Measurements from ENCODE around the gene FOXE1. TPM values are rescaled to one million over a fixed set of nuclear protein-coding genes. Genes with fewer than 3 reads are reported as not detected.

FOXE1 gene
- total and polyA plus RNA-seq, 12 donors, result 0.78 TPM; not detected in 11

GRCh38 chr9:97848215-97848479 lies 4.9 kb upstream of the FOXE1 start:
- peak overlapping the region in 1 of 4 donors; percentile 21 for H3K4me3 ChIP-seq

DNA sequence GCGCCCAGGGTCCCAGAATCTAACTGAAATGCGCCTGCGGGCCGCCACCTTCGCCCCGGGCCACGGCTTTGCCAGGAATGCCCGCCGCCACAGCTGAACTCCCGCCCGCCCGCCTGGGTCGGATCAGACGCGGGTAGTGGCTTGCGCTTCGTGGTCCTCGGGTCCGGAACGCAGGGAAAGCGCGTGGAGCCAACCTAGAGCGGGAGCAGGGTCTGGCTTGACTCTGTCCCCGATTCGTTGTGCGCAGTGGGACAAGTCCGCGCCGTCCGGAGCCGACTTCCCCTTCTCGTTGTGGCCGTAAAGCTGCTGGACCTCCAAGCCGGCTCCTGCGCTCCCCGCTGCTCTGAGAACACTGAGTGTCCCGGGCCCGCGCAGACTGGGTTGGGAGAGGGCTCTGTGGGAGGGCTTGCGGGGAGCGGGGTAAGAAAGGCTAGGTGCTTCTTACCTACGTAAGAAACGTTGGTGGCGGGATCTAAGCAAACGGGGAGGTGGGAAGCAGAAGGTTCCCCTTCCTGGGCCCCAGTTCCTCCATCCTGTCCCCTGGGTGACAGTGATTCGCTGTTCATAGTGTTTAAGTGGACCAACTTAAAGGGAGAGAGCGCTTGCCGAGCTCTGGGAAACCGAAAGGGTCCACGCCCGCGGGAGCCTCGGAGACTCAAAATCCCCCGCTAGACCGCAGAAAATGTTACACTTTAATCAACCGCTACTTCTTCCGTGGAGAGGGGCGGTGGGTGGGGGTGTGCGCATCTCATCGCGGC lies 4.4 kb upstream of the FOXE1 start:
- TF ChIP-seq POLR2A (IDR thresholded peaks at IDR 0.05), result no peak
- TF ChIP-seq, protein P1, sequence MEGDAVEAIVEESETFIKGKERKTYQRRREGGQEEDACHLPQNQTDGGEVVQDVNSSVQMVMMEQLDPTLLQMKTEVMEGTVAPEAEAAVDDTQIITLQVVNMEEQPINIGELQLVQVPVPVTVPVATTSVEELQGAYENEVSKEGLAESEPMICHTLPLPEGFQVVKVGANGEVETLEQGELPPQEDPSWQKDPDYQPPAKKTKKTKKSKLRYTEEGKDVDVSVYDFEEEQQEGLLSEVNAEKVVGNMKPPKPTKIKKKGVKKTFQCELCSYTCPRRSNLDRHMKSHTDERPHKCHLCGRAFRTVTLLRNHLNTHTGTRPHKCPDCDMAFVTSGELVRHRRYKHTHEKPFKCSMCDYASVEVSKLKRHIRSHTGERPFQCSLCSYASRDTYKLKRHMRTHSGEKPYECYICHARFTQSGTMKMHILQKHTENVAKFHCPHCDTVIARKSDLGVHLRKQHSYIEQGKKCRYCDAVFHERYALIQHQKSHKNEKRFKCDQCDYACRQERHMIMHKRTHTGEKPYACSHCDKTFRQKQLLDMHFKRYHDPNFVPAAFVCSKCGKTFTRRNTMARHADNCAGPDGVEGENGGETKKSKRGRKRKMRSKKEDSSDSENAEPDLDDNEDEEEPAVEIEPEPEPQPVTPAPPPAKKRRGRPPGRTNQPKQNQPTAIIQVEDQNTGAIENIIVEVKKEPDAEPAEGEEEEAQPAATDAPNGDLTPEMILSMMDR (IDR thresholded peaks at IDR 0.05), result no peak
- WGBS, 4 donors, result 3 to 6% (median 5%) methylated on average over 26 to 61 of the region's 61 CpGs
- Histone ChIP-seq H3K27ac (no peak overlapping the region), H3K27me3 (peaks cover 83% of the 10 kb centered on the region), H3K9me3 (replicated peaks in 1 of 3) (no peaks in the 10 kb centered on the region), H3K36me3 (replicated peaks in 1 of 2) (no peaks in the 10 kb centered on the region), H3K4me1 (replicated peaks in 1 of 2) (peaks cover 0 to 14% of the 10 kb centered on the region in 2 donors), H3K4me3 (peak overlapping the region in 1 of 4 donors; percentile 21)
- DNase-seq, result no peak
- intact Hi-C loops (cut with DNase I), result no loop called here

More at GRCh38 chr9:97848215-97848479, 4.9 kb upstream of the FOXE1 start:
- no peak for TF ChIP-seq POLR2A (IDR thresholded peaks at IDR 0.05)
- TF ChIP-seq, protein P1 (IDR thresholded peaks at IDR 0.05), result no peak
- Histone ChIP-seq H3K9me3 (replicated peaks in 1 of 3) (no peaks in the 10 kb centered on the region), H3K4me1 (replicated peaks in 1 of 2) (peaks cover 0 to 8% of the 10 kb centered on the region in 2 donors), H3K36me3 (replicated peaks in 1 of 2) (no peaks in the 10 kb centered on the region), H3K27me3 (peaks cover 78% of the 10 kb centered on the region), H3K27ac (no peak overlapping the region)
- intact Hi-C loops (cut with DNase I), result no loop called here
- 0 to 5% (median 4%) methylated on average over 2 to 7 of the region's 7 CpGs for WGBS, 4 donors
- DNase-seq, result no peak

DNA sequence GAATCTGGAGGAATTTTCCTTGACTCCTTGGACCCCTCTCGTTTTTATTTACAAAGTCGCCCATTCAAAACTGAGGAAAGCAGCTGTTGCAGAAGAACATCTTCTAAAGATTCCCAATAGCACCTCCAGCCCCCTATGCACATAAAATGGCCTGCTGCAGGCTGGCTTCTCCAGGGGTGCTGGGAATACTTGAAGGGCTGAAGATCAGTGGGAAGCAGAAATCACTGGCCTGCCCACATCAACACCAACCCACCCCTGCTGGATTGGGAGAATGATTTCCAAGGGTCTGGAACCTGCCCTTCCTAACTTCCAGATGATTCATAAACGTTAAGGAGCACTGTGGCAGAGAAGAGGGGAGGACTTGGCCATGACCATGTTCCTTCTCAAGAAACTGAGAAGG lies 3.0 kb upstream of the FOXE1 start:
- TF ChIP-seq POLR2A (IDR thresholded peaks at IDR 0.05), result no peak
- TF ChIP-seq, protein P1 (IDR thresholded peaks at IDR 0.05), result no peak
- no peak overlapping the region for H3K27ac ChIP-seq
- H3K4me3 ChIP-seq, result no peak overlapping the region
- intact Hi-C loops (cut with DNase I), result no loop called here
- no peak for DNase-seq
- H3K27me3 ChIP-seq, result peaks cover 90% of the 10 kb centered on the region
- H3K36me3 ChIP-seq (replicated peaks in 1 of 2), result no peaks in the 10 kb centered on the region
- no peaks in the 10 kb centered on the region for H3K9me3 ChIP-seq (replicated peaks in 1 of 3)
- WGBS, 4 donors, result 23 to 39% (median 29%) methylated on average over 3 of the region's 3 CpGs
- H3K4me1 ChIP-seq (replicated peaks in 1 of 2), result peaks cover 0 to 18% of the 10 kb centered on the region in 2 donors

GRCh38 chr9:97850746-97851445 lies 2.1 kb upstream of the FOXE1 start:
- no peaks in the 10 kb centered on the region for H3K9me3 ChIP-seq (replicated peaks in 1 of 3)
- H3K36me3 ChIP-seq (replicated peaks in 1 of 2), result no peaks in the 10 kb centered on the region
- H3K27ac ChIP-seq, result no peak overlapping the region
- intact Hi-C loops (cut with DNase I), result no loop called here
- H3K27me3 ChIP-seq, result peaks cover 97% of the 10 kb centered on the region
- no peak for DNase-seq
- WGBS, 4 donors, result 20 to 27% (median 25%) methylated on average over 13 of the region's 13 CpGs
- peaks cover 0 to 18% of the 10 kb centered on the region in 2 donors for H3K4me1 ChIP-seq (replicated peaks in 1 of 2)
- TF ChIP-seq POLR2A (IDR thresholded peaks at IDR 0.05), result no peak
- TF ChIP-seq, protein P1 (IDR thresholded peaks at IDR 0.05), result no peak
- H3K4me3 ChIP-seq, result no peak overlapping the region
